DND-41 (cell line): ENCODE measurements around the gene VSNL1.

Experiments used
- EZH2 ChIP-seq: IDR thresholded peaks from 3 replicates; pipeline ENCODE4 v1.6.1; 2012; ENCODE audit warnings: borderline replicate concordance, low read depth, mild to moderate bottlenecking, moderate library complexity, low read length, inconsistent platforms; ENCODE audit not compliant: severe bottlenecking
- TF ChIP-seq, protein P1 (sequence below): IDR thresholded peaks from 2 replicates; pipeline ENCODE4 v1.5.1; 2012; ENCODE audit warnings: borderline replicate concordance, low read length, moderate library complexity, mild to moderate bottlenecking; ENCODE audit not compliant: poor library complexity, severe bottlenecking; ENCODE audit errors: extremely low read depth

DNA sequence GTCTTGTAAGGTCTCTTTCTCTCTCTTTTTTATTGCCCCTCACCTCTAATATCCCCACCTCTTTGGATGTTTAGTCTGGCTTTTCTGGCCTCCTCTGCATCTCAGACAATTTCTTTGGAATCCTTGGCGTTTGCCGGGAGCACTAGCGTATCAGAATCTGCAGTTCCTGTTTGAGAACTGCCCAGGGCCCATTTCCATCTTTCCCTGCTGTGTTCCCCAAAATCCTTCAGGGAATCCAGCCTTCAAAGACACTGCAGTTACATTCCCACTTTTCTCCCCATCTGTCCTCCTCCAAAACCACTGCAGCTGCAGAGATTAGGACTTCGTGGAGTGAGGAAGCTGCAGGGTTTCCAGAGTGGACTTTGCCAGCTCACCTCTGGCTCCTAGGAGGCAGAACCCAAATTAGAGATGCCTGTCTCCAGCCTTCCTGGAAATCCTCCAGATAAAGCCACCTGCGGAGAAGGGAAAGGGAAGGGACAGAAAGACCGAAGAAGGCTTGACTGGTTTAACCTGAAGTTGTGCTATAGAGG is 2.7 kb downstream of the VSNL1 start:
- TF ChIP-seq, protein P1, sequence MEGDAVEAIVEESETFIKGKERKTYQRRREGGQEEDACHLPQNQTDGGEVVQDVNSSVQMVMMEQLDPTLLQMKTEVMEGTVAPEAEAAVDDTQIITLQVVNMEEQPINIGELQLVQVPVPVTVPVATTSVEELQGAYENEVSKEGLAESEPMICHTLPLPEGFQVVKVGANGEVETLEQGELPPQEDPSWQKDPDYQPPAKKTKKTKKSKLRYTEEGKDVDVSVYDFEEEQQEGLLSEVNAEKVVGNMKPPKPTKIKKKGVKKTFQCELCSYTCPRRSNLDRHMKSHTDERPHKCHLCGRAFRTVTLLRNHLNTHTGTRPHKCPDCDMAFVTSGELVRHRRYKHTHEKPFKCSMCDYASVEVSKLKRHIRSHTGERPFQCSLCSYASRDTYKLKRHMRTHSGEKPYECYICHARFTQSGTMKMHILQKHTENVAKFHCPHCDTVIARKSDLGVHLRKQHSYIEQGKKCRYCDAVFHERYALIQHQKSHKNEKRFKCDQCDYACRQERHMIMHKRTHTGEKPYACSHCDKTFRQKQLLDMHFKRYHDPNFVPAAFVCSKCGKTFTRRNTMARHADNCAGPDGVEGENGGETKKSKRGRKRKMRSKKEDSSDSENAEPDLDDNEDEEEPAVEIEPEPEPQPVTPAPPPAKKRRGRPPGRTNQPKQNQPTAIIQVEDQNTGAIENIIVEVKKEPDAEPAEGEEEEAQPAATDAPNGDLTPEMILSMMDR: no peak
- no peak for TF ChIP-seq EZH2
